HG03039 (cell line): ENCODE data around the gene SLC4A1AP.
A peak's percentile ranks its signal among the peaks of the same experiment; 100 is the strongest.
"Not testable (repeated sequence)": the region's sequence is repeated elsewhere in the genome, so short reads cannot be mapped to it uniquely, and the experiment has no call there.

Experiments
- ATAC-seq: cut with Tn5 transposase; IDR thresholded peaks from one replicate; pipeline ENCODE4 v1.9.1; 2021; ENCODE audit warnings: mild to moderate bottlenecking, moderate library complexity; ENCODE audit not compliant: unreplicated experiment

The SLC4A1AP gene

DNA sequence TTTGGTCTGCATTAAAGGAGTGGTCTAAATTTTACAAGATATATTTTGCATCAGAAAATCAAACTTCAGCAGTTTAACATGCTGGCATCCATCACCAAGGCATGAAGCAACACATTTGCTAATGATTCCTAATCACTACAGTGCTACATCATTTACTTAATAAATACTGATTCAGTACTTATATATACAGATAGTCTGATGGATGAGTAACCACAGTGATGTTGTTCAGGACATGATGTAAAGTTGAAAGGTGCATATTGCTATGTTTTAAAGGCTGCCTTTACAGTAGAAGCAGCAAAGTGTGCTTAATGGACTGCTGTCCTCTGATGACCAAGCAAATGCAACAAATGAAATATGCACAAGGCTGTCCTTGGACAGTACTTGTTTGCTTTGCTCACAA lies 11.3 kb upstream of the SLC4A1AP start:
- no peak for ATAC-seq

DNA sequence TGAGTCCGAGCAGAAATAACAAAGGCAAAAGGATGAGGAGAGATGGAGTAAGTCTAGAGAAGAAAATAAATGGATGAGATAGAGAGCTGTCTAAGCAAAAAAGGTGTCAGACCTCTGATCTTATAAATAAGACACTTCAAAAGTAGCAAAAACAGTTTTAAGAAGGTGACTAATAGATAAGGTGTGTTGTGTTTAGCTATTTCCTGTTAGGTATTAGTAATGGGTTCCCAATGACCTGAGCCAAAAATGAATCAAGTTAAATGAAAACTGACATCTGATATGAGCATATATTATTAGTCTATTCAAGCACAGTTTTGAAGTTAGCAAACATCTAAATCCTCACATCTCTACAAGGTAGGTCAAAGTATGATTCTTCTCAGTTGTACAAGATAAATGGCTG lies 10.9 kb upstream of the SLC4A1AP start:
- ATAC-seq: no peak

DNA sequence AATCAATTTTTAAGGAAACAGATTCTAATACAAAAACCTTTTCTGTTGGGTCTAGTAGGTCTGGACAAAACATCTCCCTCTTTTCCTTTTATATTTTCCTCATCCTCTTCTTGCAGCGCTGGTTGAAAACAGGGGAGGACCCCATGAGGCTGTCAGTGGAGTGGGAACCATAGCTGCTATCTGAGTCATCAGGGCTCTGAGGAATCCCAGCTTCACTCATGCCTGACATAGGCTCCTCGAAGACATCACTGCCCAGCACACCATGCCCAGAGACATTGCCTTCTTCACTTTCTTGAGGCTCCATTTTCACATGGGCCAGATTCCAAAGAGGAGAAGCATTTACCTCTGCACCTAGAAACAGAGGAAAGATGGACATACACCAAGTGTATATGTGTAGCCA lies 10.3 kb upstream of the SLC4A1AP start:
- no peak for ATAC-seq

DNA sequence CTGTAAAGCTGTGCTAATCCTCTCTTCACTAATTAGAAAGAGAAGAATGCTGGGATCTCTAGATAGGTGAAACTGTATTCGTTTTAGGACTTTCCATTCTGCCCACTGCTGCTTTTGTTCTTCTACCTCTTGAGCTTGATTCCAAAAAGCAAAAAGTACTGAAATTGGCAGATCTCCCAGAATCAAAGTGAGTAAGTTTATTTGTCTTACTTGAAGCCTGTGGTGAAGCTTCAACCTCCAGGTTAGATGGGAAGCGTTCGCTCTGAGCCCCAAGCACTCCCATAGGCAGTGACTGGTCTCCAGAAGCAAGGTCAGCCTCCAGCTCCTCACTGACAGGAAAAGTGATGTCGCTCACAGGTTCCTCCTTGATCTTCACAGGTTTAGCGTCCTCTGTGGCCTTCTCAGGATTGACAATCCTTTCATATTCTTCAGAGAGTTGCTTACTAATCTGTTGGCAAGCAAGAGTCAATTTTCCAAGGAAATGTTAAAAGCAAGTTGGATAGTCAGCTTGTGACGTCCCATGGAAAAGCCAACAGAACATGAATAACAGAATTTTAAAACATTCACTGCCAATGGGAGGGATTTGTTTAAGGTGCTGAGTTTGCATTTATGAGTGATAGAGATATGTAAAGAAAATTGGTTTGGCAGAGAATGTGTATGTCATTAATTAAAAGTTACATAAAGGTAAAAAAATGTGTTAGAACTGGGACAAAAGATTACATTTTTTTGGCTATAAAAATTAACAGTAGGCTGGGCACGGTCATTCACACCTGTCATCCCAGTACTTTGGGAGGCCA lies 8.3 kb upstream of the SLC4A1AP start:
- no peak for ATAC-seq

DNA sequence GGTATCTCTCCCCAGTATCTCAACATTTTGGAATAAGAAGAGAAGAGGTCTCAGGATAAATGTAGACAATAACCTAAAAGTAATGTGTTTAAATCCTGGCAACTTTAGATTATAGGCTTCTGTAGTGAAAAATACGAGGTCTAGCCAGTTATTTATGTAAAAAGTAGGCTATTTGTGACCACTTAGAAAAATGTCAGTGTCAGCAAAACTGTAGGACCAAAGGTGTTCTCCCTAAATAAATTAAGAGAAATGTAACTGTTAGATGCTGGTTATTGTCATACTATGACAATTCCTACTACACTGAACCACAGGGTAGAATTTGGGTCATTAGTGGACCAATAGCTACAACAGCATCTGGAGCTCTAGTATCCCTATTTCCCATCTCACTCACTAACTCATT lies 2.3 kb upstream of the SLC4A1AP start:
- no peak for ATAC-seq

DNA sequence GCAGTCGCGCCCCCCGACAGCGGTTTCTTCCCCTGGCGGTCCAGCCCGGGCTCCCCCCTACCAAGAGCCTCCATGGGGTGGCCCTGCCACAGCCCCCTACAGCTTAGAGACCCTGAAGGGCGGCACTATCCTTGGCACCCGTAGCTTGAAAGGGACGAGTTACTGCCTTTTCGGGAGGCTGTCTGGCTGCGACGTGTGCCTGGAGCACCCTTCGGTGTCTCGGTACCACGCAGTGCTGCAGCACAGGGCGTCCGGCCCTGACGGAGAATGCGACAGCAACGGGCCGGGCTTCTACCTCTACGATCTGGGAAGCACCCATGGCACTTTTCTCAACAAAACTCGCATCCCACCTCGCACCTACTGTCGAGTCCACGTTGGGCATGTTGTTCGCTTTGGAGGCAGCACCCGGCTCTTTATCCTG lies 475 bp downstream of the SLC4A1AP start:
- no peak for ATAC-seq

DNA sequence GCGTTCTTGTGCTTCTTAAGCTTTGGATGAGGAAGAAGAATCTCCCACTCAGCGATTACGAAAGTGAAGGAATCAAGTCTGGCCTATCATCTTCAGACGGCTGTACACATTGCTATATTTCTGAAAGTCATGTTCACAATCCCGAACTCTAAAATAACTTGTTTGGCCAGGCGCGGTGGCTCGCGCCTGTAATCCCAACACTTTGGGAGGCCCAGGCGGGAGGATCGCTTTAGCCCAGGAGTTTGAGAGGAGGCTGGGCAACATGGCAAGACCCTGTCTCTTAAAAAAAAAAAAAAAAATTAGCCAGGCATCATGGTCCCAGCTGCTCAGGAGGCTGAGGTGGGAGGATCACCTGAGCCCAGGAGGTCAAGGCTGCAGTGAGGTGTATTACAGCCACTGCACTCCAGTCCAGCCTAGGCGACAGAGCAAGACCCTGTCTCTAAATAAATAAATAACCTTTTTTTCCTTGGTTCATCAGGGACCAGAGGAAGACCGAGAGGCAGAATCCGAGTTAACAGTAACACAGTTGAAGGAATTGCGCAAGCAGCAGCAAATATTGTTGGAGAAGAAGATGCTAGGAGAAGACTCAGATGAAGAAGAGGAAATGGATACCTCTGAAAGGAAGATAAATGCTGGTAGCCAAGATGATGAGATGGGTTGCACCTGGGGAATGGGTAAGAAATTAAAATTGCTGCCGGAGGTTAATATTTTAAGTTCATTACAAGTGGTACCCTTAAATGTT lies 1.1 kb downstream of the SLC4A1AP start:
- ATAC-seq: no peak

DNA sequence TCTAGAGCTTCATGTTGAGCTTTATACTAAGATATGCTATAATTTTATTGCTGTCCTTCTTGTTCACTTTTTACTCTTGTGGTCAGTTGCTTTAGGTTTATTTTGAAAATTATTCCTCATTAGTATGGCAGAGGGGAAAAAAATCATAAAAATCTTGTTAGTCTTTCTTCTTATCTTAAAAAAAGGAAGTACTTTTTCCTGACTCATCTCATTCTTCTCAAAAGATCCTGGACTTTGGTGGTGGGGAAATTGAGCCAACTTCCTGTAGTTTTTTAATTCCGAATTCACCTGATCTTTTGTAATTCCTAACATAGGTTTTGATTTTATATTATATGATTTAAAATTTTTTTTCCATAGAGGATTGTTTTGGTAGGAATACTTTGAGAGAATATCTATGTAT lies 3.8 kb downstream of the SLC4A1AP start:
- no peak for ATAC-seq

DNA sequence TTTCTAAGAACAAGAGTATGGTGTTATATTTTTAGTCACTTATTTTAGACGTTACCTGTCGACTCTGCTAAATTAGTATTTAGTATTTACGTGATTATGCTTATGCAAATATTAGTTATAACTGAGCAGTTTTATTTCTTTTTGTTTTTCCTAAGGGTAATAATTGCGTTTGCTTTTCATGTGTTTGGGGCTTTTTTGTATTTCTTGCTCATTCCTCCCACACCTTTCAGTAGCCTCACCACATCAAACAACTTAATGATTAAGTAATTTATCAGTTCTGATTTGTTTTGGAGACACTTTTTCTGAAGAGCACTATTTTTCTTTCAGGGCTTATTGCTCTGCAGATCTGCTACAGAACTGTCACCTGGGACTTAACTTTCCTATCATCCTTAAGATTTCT lies 7.5 kb downstream of the SLC4A1AP start:
- no peak for ATAC-seq

DNA sequence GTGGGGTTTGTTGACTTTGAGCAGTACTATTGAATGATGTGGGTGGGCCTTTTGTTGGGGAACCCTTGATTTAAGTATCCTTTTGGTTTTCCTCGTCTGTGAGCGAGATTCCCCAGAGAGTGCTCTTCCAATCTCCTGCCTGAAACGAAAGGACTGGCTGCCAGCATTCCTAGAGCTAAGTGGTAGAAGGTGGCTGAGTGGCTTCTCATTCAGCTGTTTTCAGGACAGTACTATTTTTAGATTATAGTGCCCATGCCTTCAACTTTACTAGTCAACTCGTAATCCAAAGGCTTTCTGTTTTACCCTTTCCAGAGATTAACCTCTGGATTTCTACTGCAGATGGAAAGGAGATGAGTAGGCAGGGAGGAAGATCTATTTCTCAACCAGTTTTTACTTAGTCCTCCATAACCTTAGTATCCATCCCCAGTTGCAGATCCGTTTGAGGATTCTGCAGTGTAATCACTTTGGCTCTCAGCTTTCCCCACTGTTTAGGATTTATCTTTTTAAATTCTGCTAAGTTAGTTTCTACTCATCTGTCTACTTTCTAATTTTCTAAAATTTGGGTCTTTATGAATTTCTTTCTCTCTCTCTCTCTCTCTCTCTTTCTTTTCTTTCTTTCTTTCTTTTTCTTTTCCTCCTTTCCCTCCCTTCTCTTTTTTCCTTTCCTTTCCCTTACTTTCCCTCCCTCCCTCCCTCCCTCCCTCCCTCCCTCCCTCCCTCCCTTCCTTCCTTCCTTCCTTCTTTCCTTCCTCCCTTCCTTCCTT lies 9.2 kb downstream of the SLC4A1AP start:
- no peak for ATAC-seq

DNA sequence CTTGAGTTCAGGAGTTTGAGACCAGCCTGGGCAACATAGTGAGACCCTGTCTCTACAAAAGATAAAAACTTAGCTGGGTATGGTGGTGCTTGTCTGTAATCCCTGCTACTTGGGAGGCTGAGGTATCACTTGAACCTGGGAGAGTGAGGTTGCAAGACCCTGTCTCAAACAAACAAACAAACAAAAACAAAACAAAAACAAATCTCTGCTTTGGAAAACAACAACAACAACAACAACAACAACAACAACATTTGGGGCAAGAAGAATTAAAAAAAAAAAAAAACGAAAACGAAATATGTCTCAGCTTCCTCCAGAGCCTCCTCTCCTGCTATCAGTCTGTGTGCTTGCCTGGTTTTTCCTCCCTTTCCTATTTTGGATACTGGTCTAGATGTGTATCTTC lies 16.9 kb downstream of the SLC4A1AP start:
- ATAC-seq: no peak

DNA sequence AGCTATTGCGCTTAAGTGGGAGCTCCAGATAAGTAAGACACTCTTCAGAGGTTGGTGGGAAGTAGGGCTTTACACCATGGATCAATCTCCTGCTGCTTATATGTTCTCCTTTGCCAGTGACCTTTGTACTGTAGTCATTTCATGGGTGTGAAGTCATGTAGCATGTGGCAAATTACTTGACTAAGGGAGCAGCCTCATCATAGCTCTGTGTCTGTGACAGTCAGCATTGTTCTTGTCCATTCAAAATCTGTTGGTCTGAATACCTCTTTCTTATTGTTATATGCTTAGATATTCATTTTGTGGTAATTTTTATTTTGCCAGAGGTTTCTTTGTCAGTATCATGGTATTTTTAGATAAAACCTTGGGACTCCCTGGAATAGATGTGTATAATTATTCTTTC lies 18.2 kb downstream of the SLC4A1AP start:
- ATAC-seq: no peak

DNA sequence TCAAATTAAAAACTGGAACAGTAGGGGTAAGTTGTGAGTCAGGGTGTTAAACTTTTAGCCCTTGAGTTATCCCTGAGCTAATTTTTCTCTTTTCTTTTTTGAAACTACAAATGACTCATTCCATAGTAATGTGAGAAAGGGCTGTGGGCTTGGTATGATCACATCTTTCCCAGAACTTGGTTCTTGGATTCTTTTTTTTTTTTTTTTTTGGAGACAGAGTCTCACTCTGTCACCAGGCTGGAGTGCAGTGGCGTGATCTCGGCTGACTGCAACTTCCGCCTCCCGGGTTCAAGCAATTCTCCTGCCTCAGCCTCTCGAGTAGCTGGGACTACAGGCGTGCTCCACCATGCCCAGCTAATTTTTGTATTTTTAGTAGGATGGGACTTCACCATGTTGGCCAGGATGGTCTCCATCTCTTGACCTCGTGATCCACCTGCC lies 18.7 kb downstream of the SLC4A1AP start:
- not testable (repeated sequence) for ATAC-seq

DNA sequence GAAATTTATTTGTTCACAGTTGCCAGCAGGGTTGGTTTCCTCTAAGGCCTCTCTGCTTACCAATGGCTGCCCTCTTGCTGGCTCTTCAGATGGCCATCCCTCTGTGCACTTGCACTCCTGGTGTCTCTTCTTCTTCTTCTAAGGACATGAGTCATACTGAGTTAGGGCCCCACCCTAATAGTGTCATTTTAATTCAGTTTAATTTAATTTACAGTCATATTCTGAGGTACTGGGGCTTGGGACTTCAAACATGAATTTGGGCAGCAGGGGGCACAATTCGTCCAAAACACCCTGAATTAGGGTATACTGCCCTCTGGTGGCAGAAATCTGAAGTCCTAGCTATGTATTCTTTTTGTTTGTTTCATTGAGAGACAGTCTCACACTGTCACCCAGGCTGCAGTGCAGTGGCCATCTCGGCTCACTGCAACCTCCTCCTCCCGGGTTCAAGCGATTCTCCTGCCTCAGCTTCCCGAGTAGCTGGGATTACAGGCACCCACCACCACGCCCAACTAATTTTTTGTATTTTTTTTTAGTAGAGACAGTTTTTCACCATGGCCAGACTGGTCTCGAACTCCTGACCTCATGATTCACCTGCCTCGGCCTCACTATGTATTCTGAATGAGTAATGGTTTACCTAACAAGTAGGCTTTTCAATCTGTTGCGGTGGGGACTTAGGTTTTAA lies 19.8 kb downstream of the SLC4A1AP start:
- ATAC-seq: peak; percentile 48

DNA sequence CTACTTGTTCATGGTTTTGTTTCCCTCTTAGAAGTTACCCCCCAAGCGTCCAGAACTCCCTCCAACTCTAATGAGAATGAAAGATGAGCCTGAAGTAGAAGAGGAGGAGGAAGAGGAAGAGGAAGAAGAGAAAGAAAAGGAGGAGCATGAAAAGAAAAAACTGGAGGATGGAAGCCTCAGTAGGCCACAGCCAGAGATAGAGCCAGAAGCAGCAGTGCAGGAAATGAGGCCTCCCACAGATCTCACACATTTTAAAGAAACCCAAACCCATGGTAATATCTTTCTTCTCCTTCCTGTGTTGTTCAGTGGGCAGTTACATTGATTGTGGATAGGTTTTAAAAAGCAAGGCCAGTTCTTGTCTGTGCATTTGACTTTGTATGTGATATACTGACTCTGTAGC lies 21.3 kb downstream of the SLC4A1AP start:
- ATAC-seq: not testable (repeated sequence)

DNA sequence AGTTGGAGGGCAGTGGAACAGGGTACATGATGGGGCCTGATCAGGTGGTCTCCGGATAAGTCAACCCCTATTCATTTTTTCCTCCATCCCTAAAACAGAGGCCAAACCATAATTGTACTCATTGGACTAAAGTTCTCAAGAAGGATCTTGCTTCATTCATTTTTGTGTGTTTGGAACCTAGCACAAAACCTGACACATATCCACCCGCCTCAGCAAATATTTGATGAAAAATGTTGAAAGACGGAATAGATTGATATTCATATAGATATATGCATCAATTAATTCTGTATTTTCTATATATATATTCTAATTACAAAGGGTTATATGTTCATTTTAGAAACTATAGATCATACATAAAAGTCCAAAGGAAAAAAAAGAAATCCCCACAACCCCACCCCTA lies 21.9 kb downstream of the SLC4A1AP start:
- ATAC-seq: no peak

DNA sequence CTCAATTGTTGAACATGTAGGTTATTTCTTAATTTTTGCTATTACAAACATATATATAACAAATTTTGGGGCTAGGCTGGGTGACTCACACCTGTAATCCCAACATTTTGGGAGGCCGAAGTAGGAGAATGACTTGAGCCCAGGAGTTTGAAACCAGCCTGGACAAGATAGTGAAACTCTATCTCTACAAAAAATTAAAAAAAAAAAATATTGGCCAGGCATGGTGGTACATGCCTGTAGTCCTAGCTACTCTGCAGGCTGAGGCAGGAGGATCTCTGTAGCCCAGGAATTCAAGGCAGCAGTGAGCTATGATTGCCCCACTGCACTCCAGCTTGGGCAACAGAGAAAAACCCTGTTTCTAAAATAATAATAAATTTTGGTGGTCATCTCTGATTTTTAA lies 23.5 kb downstream of the SLC4A1AP start:
- no peak for ATAC-seq

DNA sequence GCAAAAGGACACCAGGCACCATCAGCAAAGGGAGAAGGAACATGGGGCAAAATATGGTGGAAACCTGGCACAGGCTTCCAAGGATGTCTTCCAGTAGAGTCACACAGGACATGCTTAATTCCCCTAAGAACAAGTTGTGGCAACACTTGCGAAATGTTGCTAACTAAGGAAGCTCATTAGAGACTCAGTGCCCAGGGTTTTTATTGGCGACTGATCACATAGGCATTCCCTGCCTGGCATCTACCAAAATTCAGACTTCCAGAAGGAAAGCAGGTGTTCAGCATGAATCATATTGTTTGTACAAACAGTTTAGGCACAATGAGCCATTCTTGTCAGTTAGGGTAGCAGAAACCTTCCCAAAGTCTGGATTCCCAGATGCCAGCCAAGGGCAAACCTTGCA lies 25.7 kb downstream of the SLC4A1AP start:
- no peak for ATAC-seq

DNA sequence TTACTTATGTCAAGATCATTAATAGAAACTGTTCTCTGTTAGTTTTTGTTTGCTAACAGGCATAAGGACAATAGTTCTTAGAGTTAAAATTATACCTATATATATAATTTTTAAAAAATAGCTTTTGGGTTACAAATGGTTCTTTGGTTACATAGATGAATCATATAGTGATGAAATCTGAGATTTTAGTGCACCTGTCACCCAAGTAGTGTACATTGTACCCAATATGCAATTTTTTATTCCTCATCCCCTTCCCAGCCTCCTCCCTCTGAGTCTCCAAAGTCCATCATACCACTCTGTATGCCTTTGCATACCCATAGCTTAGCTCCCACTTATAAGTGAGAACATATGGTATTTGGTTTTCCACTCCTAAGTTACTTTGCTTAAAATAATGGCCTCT lies 26.4 kb downstream of the SLC4A1AP start:
- no peak for ATAC-seq

DNA sequence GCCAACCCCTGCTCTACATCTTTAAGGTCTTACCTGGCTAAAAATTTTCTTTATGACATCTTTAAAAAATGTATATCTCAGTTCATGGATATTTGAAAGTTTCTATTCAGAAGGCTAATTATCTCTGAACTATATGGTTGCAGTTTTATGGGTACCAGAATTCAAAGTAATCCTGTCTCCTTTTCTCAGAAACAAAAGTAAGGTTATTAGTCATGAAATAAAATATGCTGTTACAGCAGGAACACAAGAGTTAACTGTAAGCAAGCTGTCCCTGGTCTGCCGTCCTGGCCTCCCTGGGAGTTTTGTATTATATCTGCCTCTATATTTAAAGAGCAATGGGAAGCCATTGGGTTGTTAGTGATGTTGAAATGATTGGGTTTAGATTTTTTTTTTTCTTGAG lies 34.0 kb downstream of the SLC4A1AP start:
- no peak for ATAC-seq

DNA sequence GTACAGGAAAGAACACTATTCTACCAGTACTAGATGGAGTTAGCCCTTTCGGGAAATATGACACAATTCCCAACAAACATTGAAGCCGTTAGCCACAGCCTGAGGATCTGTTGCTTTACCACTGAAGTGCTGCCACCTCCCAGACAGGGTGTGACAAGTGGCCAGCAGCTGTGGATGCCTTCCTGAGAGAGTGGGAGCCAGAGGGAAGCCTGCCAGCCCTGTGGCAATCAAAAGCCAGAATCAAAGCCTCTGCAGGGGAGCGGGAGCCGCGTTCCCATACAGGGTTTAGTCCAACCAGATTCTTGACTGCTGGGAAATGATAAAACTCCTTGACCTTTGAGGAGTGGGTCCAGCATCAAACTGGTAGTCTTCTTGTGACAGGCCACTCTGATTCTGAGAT lies 38.0 kb downstream of the SLC4A1AP start:
- ATAC-seq: no peak
